COLO668 (cell line): Measurements from ENCODE around the gene FGF19.
A peak's percentile ranks its signal among the peaks of the same experiment; 100 is the strongest.

Experiments
- DNase-seq: peaks from one replicate; lab custom pipeline; 2025; ENCODE audit not compliant: unreplicated experiment; lab: John Stamatoyannopoulos, UW

Gene FGF19

GRCh38 chr11:69718147-69718546 is 14.3 kb upstream of the FGF19 start:
- peak; percentile 47 for DNase-seq

DNA sequence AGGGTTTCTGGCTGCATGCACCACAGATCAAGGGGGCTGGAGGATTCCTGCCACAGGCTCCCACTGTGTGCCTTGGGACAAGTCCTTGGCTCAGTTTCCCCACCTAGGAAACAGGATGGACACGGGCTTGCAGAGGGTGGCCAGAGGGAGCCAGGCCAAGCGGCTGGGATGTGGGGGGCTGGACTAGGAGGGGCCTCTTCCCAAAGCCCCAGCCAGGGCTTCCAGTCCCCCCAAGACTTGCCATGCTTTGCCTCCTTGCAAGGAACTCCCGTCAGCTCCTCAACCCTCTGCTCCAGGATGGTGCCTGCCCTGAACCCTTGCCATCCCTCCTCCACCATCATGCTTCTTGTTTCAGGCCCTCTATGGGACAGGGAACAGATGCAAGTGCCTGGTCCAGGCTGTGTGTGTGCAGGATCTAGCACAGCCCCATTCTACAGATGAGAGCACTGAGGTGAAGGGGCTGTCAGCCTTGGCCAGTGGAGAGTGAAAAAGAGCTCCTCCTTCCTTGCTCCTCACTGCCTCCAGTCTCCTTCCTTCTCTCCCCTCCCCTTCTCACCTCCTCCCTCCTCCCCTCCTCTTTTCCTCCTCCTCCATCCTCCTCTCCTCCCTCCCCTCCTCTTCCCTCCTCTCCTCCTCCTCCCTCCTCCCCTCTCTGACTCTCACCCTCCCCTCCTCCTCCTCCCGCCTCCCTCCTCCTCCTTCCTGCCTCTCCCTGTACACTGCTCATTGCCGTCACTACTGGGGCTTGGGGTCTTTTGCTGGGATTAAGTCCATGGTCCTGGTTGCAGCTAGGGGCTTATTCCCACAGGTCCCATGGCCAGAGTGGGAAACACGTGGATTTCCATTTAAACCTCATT is 13.3 kb upstream of the FGF19 start:
- no peak for DNase-seq

GRCh38 chr11:69716099-69716498 is 12.3 kb upstream of the FGF19 start:
- DNase-seq, result no peak

DNA sequence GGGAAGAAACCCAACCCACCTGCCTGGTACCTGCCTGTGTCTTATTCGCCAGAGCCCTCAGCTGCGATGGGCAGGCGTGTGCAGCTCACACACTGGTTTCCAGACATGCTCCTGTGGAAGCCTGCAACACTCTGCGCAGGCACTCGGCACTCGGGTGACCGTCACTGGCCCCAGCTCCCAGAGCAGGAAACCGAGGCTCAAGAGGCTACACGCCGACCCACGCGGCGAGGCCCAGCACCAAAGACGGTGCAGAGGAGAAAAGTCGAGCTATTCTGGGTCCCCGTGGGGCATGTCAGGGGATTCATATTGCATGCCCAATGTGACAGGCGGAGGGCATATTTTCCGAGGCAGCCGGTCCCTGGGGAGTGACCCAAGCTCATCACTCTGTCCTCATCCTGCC is 11.6 kb upstream of the FGF19 start:
- DNase-seq, result no peak

- no peak for DNase-seq
These were observed 8.3 kb upstream of the FGF19 start for GRCh38 chr11:69711822-69712801.

GRCh38 chr11:69708736-69709401 is 5.0 kb upstream of the FGF19 start:
- DNase-seq, result no peak

- no peak for DNase-seq
These were observed 3.4 kb upstream of the FGF19 start for GRCh38 chr11:69707176-69707575.

DNA sequence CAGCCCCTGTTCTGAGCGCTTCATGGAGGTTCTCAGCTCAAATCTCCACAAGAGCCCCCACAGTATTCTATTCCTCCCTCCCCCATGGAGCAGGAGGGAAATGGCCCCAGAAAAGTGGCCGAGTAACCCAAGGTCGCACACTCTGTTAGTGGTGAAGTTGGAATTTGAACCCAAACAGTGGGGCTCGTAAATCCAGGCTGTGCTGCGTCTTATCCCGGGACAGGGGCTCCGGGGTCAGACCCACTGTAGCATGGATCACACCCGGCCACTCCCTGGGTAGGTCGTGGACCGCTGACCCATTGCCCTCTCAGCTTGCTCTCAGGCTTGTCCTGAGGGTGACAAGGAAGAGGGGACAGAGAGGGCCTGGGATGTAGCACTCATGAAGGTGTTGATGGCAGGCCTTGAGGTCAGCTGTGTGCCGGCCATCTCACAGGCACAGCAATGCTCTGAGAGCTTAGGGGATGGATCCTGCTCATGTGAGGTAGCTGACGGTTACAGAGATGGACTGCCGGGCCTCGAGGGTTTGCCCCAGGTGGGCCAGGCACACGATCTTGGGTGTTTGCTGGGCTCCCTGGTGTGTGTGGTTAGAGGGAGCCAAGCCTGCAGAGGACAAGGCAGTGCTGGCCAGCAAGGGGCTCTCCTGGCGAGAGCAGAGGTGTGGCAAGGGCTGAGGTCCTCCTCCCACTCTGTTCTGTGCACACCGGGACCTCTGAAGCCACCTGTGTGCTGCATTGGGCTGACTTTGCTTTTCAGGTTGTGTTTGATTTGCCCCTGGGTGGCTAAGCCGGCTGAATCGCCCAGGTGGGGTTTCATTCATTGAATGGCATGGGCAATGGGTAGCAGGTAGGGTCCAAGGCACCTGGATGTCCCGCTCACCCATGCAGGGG is 2.3 kb upstream of the FGF19 start:
- DNase-seq, result no peak

DNA sequence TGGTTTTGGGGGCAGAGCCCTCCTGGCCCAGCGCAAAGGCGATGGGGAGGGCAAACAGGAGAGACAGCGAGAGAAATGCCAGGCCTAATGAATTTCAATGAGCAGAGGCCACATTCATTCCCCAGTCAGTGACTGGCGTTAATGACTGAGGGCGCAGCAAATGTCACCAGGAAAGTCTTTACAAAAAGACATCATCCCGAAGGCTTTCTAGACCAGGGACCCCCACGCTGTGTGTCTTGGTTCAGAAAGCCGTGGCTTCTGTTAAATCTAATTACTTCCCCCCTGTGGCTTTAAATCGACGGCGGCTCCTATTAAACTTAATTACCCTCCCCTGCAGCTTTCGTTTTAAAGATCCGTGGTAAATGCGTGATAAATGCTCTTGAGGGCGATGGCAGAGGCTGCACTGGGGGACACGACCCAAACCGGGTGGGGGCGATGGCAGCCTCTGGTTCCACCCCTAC is 1.6 kb upstream of the FGF19 start:
- no peak for DNase-seq

DNA sequence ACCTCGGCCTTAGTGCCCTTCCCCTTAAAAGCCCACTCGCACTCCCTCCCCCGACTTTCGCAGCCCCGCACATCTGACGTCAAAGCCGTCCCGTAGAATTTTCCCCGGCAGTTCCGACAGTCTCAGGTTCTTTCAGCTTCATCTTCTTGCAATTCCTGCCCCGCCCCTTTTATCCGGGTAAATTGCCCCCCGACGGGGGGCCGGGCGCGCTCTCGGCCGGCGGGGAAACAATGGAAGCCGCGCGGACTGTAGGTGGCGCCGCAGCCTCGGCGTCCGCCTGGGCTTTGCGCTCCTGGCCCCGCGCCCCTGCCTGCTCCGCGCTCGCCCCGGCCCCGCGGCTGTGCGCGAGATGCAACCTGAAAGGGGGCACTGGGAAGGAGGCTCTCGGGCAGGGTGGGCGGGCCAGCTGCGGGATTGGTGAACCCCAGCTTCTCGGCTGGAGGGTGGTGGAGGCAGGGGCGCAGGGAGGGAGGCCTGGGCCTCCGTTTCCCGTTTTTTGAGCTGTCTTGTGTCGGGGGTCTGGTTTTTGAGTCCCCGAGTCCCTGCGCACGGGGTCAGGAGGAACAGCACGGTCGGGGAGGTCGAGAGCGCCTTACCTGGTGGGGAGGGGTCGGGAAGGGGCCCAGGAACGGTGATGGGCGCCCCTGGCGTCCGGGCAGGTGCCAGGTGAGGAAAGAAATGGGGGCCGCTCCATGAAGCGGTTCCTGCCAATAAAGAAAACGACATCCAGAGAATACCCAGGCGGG is 859 bp upstream of the FGF19 start:
- DNase-seq, result peak; percentile 20

- DNase-seq, result no peak
These were observed 412 bp downstream of the FGF19 start for GRCh38 chr11:69703453-69703767.

DNA sequence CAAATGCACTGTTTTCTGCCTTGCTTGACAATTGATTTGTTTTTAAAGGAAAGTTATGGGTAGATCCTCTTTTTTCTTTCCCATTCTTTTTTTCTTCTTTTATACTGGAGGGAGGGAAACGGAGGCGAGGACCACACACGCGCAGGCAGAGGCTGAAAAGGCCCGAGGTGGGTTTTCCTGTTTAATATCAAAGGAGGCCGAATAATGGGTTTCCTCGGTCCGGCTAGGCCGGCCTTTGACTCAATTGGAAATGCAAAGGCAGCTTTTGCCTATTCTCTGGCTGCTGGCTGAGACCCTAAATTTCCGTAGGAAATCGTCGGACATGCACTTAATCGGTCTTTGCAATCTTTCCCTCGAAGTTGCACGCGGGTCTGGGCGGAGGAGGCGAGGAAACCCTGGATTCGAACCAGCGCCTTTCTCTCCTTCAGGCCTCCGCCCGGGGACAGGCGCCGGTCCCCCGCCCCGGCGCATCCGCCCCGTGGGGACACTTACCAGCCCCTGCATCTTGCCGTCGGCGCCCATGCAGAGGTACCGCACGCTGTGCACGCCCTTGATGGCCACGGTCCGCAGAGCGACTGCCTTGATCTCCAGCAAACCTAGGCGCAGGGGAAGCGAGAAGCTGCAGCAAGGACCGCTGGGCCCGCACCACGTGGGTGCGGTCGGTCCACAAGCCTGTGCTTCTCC is 911 bp downstream of the FGF19 start:
- DNase-seq, result no peak

GRCh38 chr11:69702239-69702691 is 1.6 kb downstream of the FGF19 start:
- DNase-seq, result no peak

DNA sequence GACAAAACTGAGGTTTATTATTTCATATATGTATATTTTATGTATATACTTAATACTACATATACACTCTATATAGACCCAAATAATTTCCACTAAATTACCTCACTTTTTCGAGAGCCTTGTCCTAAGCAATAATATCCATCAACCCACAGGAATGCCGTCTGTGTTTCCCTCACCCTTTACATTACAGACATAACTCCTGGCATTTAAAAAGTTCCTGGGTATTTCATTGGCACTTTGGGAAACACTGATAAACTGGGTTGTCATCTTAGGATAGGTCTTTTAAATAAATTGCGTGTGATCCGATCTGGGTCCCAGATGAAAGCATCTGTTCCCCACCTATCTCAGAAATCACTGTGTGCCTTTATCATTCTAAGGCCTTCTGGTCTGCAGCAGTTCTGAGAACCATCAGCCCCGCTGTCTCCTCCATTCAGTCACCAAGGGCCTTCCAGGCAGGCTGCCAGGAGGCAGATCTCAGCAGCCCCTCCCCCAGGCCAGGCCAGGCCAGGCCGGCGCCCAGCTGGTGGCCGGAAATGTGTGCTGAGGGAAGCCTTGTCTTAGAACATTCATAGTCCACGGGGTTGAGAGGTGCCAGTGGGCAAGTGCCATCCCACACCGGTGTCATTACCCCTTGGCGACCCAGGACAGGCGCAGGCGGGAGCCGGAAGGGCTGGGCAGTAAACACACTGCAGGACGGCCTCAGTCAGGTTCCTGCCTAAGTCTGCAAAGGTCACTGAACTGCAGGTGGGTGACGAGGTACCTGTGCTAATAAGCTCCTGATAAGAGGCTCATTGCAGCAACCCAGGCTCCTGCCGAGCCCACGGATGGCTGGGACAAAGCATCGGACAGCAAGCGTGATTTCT is 3.3 kb downstream of the FGF19 start:
- peak; percentile 72 for DNase-seq

DNA sequence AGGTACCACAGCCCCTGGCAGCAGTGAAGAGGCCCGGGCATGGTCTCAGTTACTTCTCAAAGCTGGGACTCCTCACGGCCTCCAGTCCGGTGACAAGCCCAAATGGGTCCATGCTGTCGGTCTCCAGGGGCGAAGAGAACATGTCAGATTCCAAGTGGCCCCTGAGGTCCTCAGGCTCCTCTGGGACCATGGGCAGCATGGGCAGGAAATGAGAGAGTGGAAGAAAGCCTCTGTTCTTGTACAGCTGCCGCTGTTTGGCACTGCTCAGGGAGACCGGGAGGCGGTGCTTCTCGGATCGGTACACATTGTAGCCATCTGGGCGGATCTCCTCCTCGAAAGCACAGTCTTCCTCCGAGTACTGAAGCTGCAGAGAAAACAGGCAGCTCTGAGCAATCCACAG is 4.6 kb downstream of the FGF19 start:
- DNase-seq, result no peak

DNA sequence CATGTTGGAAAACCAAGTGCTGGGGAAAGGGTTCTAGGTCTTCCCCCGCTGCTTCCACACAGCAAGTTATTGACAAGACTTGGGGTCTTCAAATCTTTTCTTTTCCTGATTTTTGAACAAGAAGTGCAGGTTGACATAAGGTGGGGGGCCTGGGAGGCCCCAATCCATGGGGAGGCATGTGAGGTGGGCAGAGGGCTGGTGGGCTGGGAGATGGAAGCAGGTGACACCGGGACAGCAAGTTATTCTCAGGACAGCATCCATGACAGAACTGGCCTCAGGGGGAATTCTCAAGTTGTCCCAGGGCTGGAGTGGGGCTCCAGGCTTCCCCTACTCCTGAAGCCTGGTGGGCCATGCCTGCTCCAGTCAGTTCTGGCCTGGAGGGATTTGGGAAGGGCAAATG is 5.5 kb downstream of the FGF19 start:
- no peak for DNase-seq

- no peak for DNase-seq
These were observed 6.0 kb downstream of the FGF19 start for GRCh38 chr11:69697861-69698260.

DNA sequence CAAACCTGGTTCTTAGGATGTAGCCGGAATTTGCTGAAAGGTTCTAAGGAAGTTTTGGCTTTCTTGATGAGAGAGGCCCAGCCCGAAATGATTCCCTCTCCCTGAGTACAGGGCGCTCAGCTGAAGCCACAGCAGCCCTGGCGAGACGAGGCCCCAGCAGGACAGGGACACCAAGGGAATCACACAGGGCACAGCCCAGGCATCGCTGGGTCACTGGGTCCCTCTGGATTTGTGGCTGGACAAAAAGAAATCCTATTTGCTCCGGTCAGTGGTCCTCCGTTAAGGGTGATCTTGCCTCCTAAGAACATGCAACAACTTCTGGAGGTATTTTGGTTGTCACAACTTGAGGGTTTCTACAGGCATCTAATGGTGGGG is 6.4 kb downstream of the FGF19 start:
- no peak for DNase-seq
